ENCODE data around the gene RRP1B. TPM values are rescaled to one million over a fixed set of nuclear protein-coding genes. Genes with fewer than 3 reads are reported as not detected.
"Not testable (repeated sequence)": the region's sequence is repeated elsewhere in the genome, so short reads cannot be mapped to it uniquely, and the experiment has no call there.

Gene RRP1B
- total RNA-seq, 1 donor from 2014 or later, result 21.6 TPM

- no peak for DNase-seq (ENCODE audit: low spot score in 2 of 2)
- no peak for FAIRE-seq
Measured at GRCh38 chr21:43694437-43695079, 35.2 kb downstream of the RRP1B start.

- DNase-seq (ENCODE audit: low spot score in 2 of 2), result no peak
- no peak for FAIRE-seq
Measured at GRCh38 chr21:43696214-43696613, 36.9 kb downstream of the RRP1B start.

- DNase-seq (ENCODE audit: low spot score in 2 of 2) (no peak), FAIRE-seq (no peak)
Measured at GRCh38 chr21:43697758-43698643, 38.6 kb downstream of the RRP1B start.

- not testable (repeated sequence) for FAIRE-seq
Measured at GRCh38 chr21:43699492-43699777, 40.1 kb downstream of the RRP1B start.

GRCh38 chr21:43699933-43700599, 40.7 kb downstream of the RRP1B start:
- FAIRE-seq, result no peak
- DNase-seq (ENCODE audit: low spot score in 2 of 2), result no peak

More at GRCh38 chr21:43699492-43699777, 40.1 kb downstream of the RRP1B start:
- not testable (repeated sequence) for DNase-seq (ENCODE audit: low spot score in 2 of 2)

GRCh38 chr21:43701936-43702784, 42.8 kb downstream of the RRP1B start:
- DNase-seq (ENCODE audit: low spot score in 2 of 2) (no peak), FAIRE-seq (no peak)

GRCh38 chr21:43702785-43703034, 43.4 kb downstream of the RRP1B start:
- no peak for DNase-seq (ENCODE audit: low spot score in 2 of 2)

GRCh38 chr21:43703035-43703880, 43.9 kb downstream of the RRP1B start:
- DNase-seq (ENCODE audit: low spot score in 2 of 2) (no peak), FAIRE-seq (no peak)

More at GRCh38 chr21:43702785-43703034, 43.4 kb downstream of the RRP1B start:
- no peak for FAIRE-seq

- FAIRE-seq (no peak), DNase-seq (ENCODE audit: low spot score in 2 of 2) (no peak)
Measured at GRCh38 chr21:43707462-43707861, 48.1 kb downstream of the RRP1B start.

- no peak for FAIRE-seq
- DNase-seq (ENCODE audit: low spot score in 2 of 2), result no peak
Measured at GRCh38 chr21:43708745-43709381, 49.5 kb downstream of the RRP1B start.

- FAIRE-seq, result no peak
- DNase-seq (ENCODE audit: low spot score in 2 of 2), result no peak
Measured at GRCh38 chr21:43712268-43712942, 53.0 kb downstream of the RRP1B start.

- not testable (repeated sequence) for DNase-seq (ENCODE audit: low spot score in 2 of 2); FAIRE-seq
Measured at GRCh38 chr21:43713123-43713522, 53.8 kb downstream of the RRP1B start.

GRCh38 chr21:43716376-43717165, 57.2 kb downstream of the RRP1B start:
- no peak for FAIRE-seq
- no peak for DNase-seq (ENCODE audit: low spot score in 2 of 2)

- FAIRE-seq (no peak), DNase-seq (ENCODE audit: low spot score in 2 of 2) (no peak)
Measured at GRCh38 chr21:43717166-43717853, 58.0 kb downstream of the RRP1B start.

- no peak for FAIRE-seq
Measured at GRCh38 chr21:43717967-43718871, 58.9 kb downstream of the RRP1B start.

More at GRCh38 chr21:43717967-43718871, 58.9 kb downstream of the RRP1B start:
- DNase-seq (ENCODE audit: low spot score in 2 of 2), result no peak

Data from frontal cortex (tissue), 4 donors.